GM23338 (cell line): ENCODE measurements around the gene PPP1CC. TPM values are rescaled to one million over a fixed set of nuclear protein-coding genes. Genes with fewer than 3 reads are reported as not detected.
A peak's percentile ranks its signal among the peaks of the same experiment; 100 is the strongest.

ENCODE experiments used
- ATAC-seq: fragments of 200-7000 bp; cut with Tn5 transposase; 3 replicates; pipeline ENCODE4 v1.9.1; 2020
- DNase-seq: peaks from one replicate; pipeline ENCODE4 v3.0.0-alpha.2; 2015; ENCODE audit warnings: low spot score
- H2AFZ ChIP-seq: fragments of 200-600 bp; sonication (generic); 2 replicates; pipeline ENCODE4 v1.8.0; 2016; ENCODE audit warnings: antibody characterized with exemption, mild to moderate bottlenecking, moderate library complexity
- H3F3A ChIP-seq: fragments of 200-600 bp; sonication (generic); replicated peaks from 2 replicates; pipeline ENCODE4 v1.8.0; 2017; ENCODE audit warnings: antibody characterized with exemption, mixed run types, low read depth
- H3K27ac ChIP-seq: fragments of 200-600 bp; sonication (generic); 2 replicates; pipeline ENCODE4 v1.6.1; 2016; ENCODE audit warnings: low read depth
- H3K27me3 ChIP-seq: fragments of 200-600 bp; sonication (generic); 2 replicates; pipeline ENCODE4 v1.8.0; 2016; ENCODE audit warnings: mild to moderate bottlenecking, mixed run types, moderate library complexity; ENCODE audit not compliant: insufficient read depth
- H3K36me3 ChIP-seq: fragments of 200-600 bp; sonication (generic); 2 replicates; pipeline ENCODE4 v1.8.0; 2016; ENCODE audit warnings: mild to moderate bottlenecking; ENCODE audit not compliant: insufficient read depth
- H3K4me1 ChIP-seq: fragments of 200-600 bp; sonication (generic); 2 replicates; pipeline ENCODE4 v1.8.0; 2016; ENCODE audit warnings: mild to moderate bottlenecking, moderate library complexity; ENCODE audit not compliant: insufficient read depth
- H3K4me2 ChIP-seq: fragments of 200-600 bp; sonication (generic); 2 replicates; pipeline ENCODE4 v1.7.1; 2017; ENCODE audit warnings: mixed run types
- H3K4me3 ChIP-seq: fragments of 200-600 bp; sonication (generic); 2 replicates; pipeline ENCODE4 v1.6.1; 2016; ENCODE audit warnings: mixed run types
- H3K79me2 ChIP-seq: fragments of 200-600 bp; sonication (generic); replicated peaks from 2 replicates; pipeline ENCODE4 v1.8.0; 2017; ENCODE audit warnings: mild to moderate bottlenecking; ENCODE audit not compliant: insufficient read depth
- H3K9me2 ChIP-seq: fragments of 200-600 bp; sonication (generic); 2 replicates; pipeline ENCODE4 v1.8.0; 2017; ENCODE audit not compliant: insufficient read depth
- H4K20me1 ChIP-seq: fragments of 200-600 bp; sonication (generic); replicated peaks from 2 replicates; pipeline ENCODE4 v1.8.0; 2017; ENCODE audit warnings: mild to moderate bottlenecking; ENCODE audit not compliant: insufficient read depth
- H3K27ac Mint-ChIP-seq: 2 replicates; pipeline ENCODE4 v1.8.0; 2020; ENCODE audit warnings: inconsistent platforms, mild to moderate bottlenecking, moderate library complexity, mixed read lengths
- H3K27me3 Mint-ChIP-seq: 3 replicates; pipeline ENCODE4 v1.8.0; 2022; ENCODE audit warnings: low read depth, mild to moderate bottlenecking, moderate library complexity, mixed read lengths, inconsistent platforms; ENCODE audit not compliant: insufficient read depth, poor library complexity
- H3K36me3 Mint-ChIP-seq: 3 replicates; pipeline ENCODE4 v1.8.0; 2021; ENCODE audit warnings: low read depth, mild to moderate bottlenecking, inconsistent platforms, moderate library complexity, mixed read lengths
- H3K4me1 Mint-ChIP-seq: 3 replicates; pipeline ENCODE4 v1.8.0; 2020; ENCODE audit warnings: mild to moderate bottlenecking, inconsistent platforms, mixed read lengths
- H3K4me3 Mint-ChIP-seq: 3 replicates; pipeline ENCODE4 v1.8.0; 2021; ENCODE audit warnings: moderate library complexity, mild to moderate bottlenecking, inconsistent platforms, mixed read lengths
- H3K9me3 Mint-ChIP-seq: 3 replicates; pipeline ENCODE4 v1.8.0; 2020; ENCODE audit warnings: moderate library complexity, mild to moderate bottlenecking, inconsistent platforms, mixed read lengths
- CREB1 ChIP-seq: fragments of 250-450 bp; sonication (Bioruptor Pico); IDR thresholded peaks from 2 replicates; pipeline ENCODE4 v1.5.0; 2020; ENCODE audit warnings: low read depth, mild to moderate bottlenecking, moderate library complexity
- CTCF ChIP-seq, 2 experiments: fragments of 200-600 bp in 1 of 2; sonication (generic) in 1 of 2; conservative IDR thresholded peaks; 2 replicates each; pipeline versions ENCODE4 v1.5.1 to v1.6.1; 2016 to 2017; ENCODE audit warnings: antibody characterized with exemption in 2 of 2, low read depth in 2 of 2, mild to moderate bottlenecking in 2 of 2, moderate library complexity in 1 of 2
- ETS1 ChIP-seq: IDR thresholded peaks from 2 replicates; pipeline ENCODE4 v1.6.1; 2016; ENCODE audit warnings: antibody characterized with exemption
- EZH2 ChIP-seq: fragments of 200-600 bp; sonication (generic); IDR thresholded peaks from one replicate; pipeline ENCODE4 v1.8.0; 2017; ENCODE audit warnings: antibody characterized with exemption, mild to moderate bottlenecking, low read depth; ENCODE audit not compliant: unreplicated experiment
- EZH2phosphoT487 ChIP-seq: fragments of 200-600 bp; sonication (generic); IDR thresholded peaks from one replicate; pipeline ENCODE4 v1.8.1; 2018; ENCODE audit warnings: antibody characterized with exemption; ENCODE audit not compliant: unreplicated experiment
- JUNB ChIP-seq: IDR thresholded peaks from one replicate; pipeline ENCODE4 v1.6.1; 2016; ENCODE audit warnings: antibody characterized with exemption; ENCODE audit not compliant: unreplicated experiment
- NANOG ChIP-seq: IDR thresholded peaks from 2 replicates; pipeline ENCODE4 v1.6.1; 2016; ENCODE audit warnings: antibody characterized with exemption, borderline replicate concordance
- POLR2AphosphoS5 ChIP-seq: IDR thresholded peaks from 2 replicates; pipeline ENCODE4 v1.6.1; 2016; ENCODE audit warnings: antibody characterized with exemption, low read depth
- REST ChIP-seq: IDR thresholded peaks from one replicate; pipeline ENCODE4 v1.6.1; 2018; ENCODE audit warnings: antibody characterized with exemption; ENCODE audit not compliant: unreplicated experiment
- STAT1 ChIP-seq: IDR thresholded peaks from one replicate; pipeline ENCODE4 v1.6.1; 2016; ENCODE audit warnings: antibody characterized with exemption; ENCODE audit not compliant: unreplicated experiment
- ZNF114 ChIP-seq: fragments of 250-450 bp; sonication (Bioruptor Pico); IDR thresholded peaks from 2 replicates; pipeline ENCODE4 v1.5.0; 2020; ENCODE audit warnings: mild to moderate bottlenecking, moderate library complexity
- ZNF331 ChIP-seq: fragments of 250-450 bp; sonication (Bioruptor Pico); IDR thresholded peaks from 2 replicates; pipeline ENCODE4 v1.5.0; 2020; ENCODE audit warnings: low read depth, mild to moderate bottlenecking, moderate library complexity
- ZNF462 ChIP-seq: fragments of 250-450 bp; sonication (Bioruptor Pico); IDR thresholded peaks from 2 replicates; pipeline ENCODE4 v1.5.0; 2020; ENCODE audit warnings: mild to moderate bottlenecking, moderate library complexity
- polyA plus RNA-seq: library from polyadenylated mRNA; unstranded; fragments of >200 nt; fragmentation: Nextera tagmentation; extraction: Ambion mirVana; gene quantifications from 2 replicates; pipeline ENCODE4 v1.2.1, GENCODE V29; 2016
- total RNA-seq: library from RNA; depleted of rRNA; stranded (reverse); fragments of >200 nt; shearing (Covaris generic); gene quantifications from 2 replicates; pipeline ENCODE4 v1.2.3, GENCODE V29; 2014

PPP1CC gene
- total and polyA plus RNA-seq, 2 experiments from 2014 or later = 276 to 501 TPM

GRCh38 chr12:110693731-110694130, 49.0 kb downstream of the PPP1CC start:
- Mint-ChIP-seq H3K4me3 (no peak overlapping the region), H3K27ac (no peak overlapping the region), H3K27me3 (peaks cover 12% of the 10 kb centered on the region), H3K4me1 (peaks cover 14% of the 10 kb centered on the region), H3K36me3 (no peaks in the 10 kb centered on the region; the same call in 2 of the 3 replicates), H3K9me3 (no peaks in the 10 kb centered on the region)
- Histone ChIP-seq H3K79me2 (no peaks in the 10 kb centered on the region), H3K4me1 (peaks cover 8% of the 10 kb centered on the region), H3K36me3 (no peaks in the 10 kb centered on the region), H3K4me2 (no peak overlapping the region), H3F3A (peaks cover 6% of the 10 kb centered on the region; the same call in 1 of the 2 replicates), H3K4me3 (no peak overlapping the region), H2AFZ (peak overlapping the region; percentile 63; the same call in 1 of the 2 replicates), H3K27ac (no peak overlapping the region), H3K27me3 (no peaks in the 10 kb centered on the region), H4K20me1 (no peaks in the 10 kb centered on the region), H3K9me2 (no peaks in the 10 kb centered on the region)
- no peak for DNase-seq
- TF ChIP-seq ZNF331 (CRISPR knock-in tag) (no peak), ZNF114 (no peak), NANOG (no peak), ZNF462 (CRISPR knock-in tag) (no peak), CREB1 (no peak), EZH2 (no peak), CTCF (conservative IDR thresholded peaks at IDR 0.05; ENCODE audit: low read depth in 2 of 2) (no peak), ETS1 (no peak), REST (no peak), EZH2phosphoT487 (no peak), POLR2AphosphoS5 (no peak), JUNB (no peak), STAT1 (no peak)
- ATAC-seq = no peak
